ENCODE results near the gene OSTM1.

DNA sequence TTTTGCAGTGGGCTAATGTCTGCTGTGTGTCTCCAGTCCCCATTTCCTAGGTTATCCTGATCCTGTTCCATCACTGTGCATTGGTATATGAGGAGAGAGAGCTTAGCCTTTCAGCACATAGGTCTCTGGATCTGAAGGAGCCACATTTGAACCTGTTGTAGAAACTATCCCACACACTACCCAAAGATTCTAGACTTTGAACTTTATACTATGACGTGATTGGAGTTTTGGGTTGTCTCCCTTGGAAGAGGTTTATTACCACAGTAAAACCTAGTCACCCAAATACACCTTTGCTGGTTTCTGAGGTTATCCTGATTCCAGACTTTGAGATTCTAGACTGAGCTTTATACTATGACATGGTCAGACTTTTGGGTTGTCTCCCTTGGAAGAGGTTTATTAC is 8.0 kb upstream of the OSTM1 start:
- TF ChIP-seq, protein P1, sequence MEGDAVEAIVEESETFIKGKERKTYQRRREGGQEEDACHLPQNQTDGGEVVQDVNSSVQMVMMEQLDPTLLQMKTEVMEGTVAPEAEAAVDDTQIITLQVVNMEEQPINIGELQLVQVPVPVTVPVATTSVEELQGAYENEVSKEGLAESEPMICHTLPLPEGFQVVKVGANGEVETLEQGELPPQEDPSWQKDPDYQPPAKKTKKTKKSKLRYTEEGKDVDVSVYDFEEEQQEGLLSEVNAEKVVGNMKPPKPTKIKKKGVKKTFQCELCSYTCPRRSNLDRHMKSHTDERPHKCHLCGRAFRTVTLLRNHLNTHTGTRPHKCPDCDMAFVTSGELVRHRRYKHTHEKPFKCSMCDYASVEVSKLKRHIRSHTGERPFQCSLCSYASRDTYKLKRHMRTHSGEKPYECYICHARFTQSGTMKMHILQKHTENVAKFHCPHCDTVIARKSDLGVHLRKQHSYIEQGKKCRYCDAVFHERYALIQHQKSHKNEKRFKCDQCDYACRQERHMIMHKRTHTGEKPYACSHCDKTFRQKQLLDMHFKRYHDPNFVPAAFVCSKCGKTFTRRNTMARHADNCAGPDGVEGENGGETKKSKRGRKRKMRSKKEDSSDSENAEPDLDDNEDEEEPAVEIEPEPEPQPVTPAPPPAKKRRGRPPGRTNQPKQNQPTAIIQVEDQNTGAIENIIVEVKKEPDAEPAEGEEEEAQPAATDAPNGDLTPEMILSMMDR (IDR thresholded peaks at IDR 0.05), result no peak
- TF ChIP-seq RFX5 (IDR thresholded peaks at IDR 0.05; ENCODE audit: low read length) (no peak), GABPA (IDR thresholded peaks at IDR 0.05; ENCODE audit: low read depth) (no peak), MXI1 (IDR thresholded peaks at IDR 0.05; ENCODE audit: low read depth, low read length) (no peak), TAF1 (IDR thresholded peaks at IDR 0.05; ENCODE audit: borderline replicate concordance, low read depth, low read length) (no peak), CHD2 (IDR thresholded peaks at IDR 0.05; ENCODE audit: low read length, partially characterized antibody) (no peak), SMC3 (IDR thresholded peaks at IDR 0.05; ENCODE audit: low read depth, low read length) (no peak), NFIC (IDR thresholded peaks at IDR 0.05; ENCODE audit: borderline replicate concordance) (no peak)
- TF ChIP-seq, protein P2, sequence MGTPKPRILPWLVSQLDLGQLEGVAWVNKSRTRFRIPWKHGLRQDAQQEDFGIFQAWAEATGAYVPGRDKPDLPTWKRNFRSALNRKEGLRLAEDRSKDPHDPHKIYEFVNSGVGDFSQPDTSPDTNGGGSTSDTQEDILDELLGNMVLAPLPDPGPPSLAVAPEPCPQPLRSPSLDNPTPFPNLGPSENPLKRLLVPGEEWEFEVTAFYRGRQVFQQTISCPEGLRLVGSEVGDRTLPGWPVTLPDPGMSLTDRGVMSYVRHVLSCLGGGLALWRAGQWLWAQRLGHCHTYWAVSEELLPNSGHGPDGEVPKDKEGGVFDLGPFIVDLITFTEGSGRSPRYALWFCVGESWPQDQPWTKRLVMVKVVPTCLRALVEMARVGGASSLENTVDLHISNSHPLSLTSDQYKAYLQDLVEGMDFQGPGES (IDR thresholded peaks at IDR 0.05; ENCODE audit: low read depth, low read length), result no peak
- TF ChIP-seq, protein P3, sequence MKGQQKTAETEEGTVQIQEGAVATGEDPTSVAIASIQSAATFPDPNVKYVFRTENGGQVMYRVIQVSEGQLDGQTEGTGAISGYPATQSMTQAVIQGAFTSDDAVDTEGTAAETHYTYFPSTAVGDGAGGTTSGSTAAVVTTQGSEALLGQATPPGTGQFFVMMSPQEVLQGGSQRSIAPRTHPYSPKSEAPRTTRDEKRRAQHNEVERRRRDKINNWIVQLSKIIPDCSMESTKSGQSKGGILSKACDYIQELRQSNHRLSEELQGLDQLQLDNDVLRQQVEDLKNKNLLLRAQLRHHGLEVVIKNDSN (IDR thresholded peaks at IDR 0.05; ENCODE audit: borderline replicate concordance, low read depth), result no peak
- TF ChIP-seq, protein P4, sequence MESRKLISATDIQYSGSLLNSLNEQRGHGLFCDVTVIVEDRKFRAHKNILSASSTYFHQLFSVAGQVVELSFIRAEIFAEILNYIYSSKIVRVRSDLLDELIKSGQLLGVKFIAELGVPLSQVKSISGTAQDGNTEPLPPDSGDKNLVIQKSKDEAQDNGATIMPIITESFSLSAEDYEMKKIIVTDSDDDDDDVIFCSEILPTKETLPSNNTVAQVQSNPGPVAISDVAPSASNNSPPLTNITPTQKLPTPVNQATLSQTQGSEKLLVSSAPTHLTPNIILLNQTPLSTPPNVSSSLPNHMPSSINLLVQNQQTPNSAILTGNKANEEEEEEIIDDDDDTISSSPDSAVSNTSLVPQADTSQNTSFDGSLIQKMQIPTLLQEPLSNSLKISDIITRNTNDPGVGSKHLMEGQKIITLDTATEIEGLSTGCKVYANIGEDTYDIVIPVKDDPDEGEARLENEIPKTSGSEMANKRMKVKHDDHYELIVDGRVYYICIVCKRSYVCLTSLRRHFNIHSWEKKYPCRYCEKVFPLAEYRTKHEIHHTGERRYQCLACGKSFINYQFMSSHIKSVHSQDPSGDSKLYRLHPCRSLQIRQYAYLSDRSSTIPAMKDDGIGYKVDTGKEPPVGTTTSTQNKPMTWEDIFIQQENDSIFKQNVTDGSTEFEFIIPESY (IDR thresholded peaks at IDR 0.05; ENCODE audit: borderline replicate concordance, low read depth), result no peak

All from SK-N-SH (cell line).